GDM1 (cell line): Measurements from ENCODE around the gene ANO2.

Source experiments
- DNase-seq: peaks from one replicate; lab custom pipeline; 2025; lab: John Stamatoyannopoulos, UW

ANO2 gene

GRCh38 chr12:5945071-5946008 is at the start of gene ANO2:
ANO2 (minus strand) TSS chr12:5945259; CDS start chr12:5945217, 42 bp downstream.
- no peak for DNase-seq

- DNase-seq: no peak
These were observed 44.6 kb upstream of the ANO2 start for GRCh38 chr12:5989621-5990020.

GRCh38 chr12:5988659-5989116 is 43.6 kb upstream of the ANO2 start:
- peak; percentile 55 for DNase-seq

- no peak for DNase-seq
These were observed 43.0 kb upstream of the ANO2 start for GRCh38 chr12:5988088-5988487.

- DNase-seq: no peak
These were observed 42.5 kb upstream of the ANO2 start for GRCh38 chr12:5987573-5987972.

- DNase-seq: no peak
These were observed 40.4 kb upstream of the ANO2 start for GRCh38 chr12:5985471-5985870.

- DNase-seq: no peak
These were observed 39.8 kb upstream of the ANO2 start for GRCh38 chr12:5984873-5985272.

GRCh38 chr12:5982106-5982505 is 37.0 kb upstream of the ANO2 start:
- DNase-seq: no peak

GRCh38 chr12:5977556-5977955 is 32.5 kb upstream of the ANO2 start:
- no peak for DNase-seq

GRCh38 chr12:5976711-5977110 is 31.7 kb upstream of the ANO2 start:
- no peak for DNase-seq

GRCh38 chr12:5976196-5976595 is 31.1 kb upstream of the ANO2 start:
- no peak for DNase-seq

- no peak for DNase-seq
These were observed 28.5 kb upstream of the ANO2 start for GRCh38 chr12:5973461-5974115.

GRCh38 chr12:5972387-5972786 is 27.3 kb upstream of the ANO2 start:
- no peak for DNase-seq

- no peak for DNase-seq
These were observed 26.3 kb upstream of the ANO2 start for GRCh38 chr12:5971194-5971850.

- DNase-seq: no peak
These were observed 25.1 kb upstream of the ANO2 start for GRCh38 chr12:5969974-5970690.

GRCh38 chr12:5969156-5969973 is 24.3 kb upstream of the ANO2 start:
- no peak for DNase-seq

GRCh38 chr12:5967645-5968415 is 22.8 kb upstream of the ANO2 start:
- no peak for DNase-seq

GRCh38 chr12:5966486-5967095 is 21.5 kb upstream of the ANO2 start:
- DNase-seq: no peak

- peak; percentile 4 for DNase-seq
These were observed 20.9 kb upstream of the ANO2 start for GRCh38 chr12:5965950-5966383.
